T-helper 22 cell (primary cell): ENCODE results near the gene MAGI2.
"Not testable (repeated sequence)": the region's sequence is repeated elsewhere in the genome, so short reads cannot be mapped to it uniquely, and the experiment has no call there.

Source experiments
- DNase-seq: peaks from one replicate; pipeline ENCODE4 v3.0.0-alpha.2; 2020; ENCODE audit warnings: low read depth

The MAGI2 gene

DNA sequence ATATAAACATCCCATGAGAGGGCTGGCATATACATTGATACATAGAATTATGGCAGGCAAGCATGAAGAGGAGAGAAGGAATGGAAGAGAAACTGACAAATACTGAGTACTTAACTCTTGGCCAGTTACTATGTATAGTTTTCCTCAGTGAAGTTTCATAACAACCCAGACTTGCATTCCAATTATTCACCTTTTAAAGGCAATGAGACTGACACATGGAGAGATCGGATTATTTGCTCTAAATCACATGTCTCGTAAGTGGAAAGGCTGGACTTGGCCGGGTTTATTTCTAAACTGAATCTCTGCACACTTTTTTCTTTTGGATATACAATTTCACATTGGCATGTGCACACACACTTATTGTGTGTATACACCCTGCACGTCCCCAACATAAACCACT is 1106.6 kb downstream of the MAGI2 start:
- no peak for DNase-seq

DNA sequence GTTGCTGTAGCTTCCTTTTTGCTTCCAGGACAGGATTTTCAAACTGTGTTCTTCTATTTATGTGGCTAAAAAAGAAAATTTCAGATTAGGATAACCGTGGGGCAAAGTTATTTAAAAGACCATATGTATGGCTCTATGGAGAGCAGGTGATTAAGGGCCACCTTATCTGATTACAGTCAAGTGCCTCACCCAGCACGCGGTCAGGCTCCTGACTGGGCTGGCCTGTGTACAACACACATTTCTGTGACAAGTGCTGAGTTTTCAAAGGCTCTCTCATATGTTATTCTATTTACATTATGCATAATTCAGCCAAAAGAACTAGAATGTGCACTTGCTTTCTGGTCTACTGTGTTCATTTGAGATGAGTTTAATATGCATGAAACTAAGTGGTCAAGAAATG is 1107.5 kb downstream of the MAGI2 start:
- DNase-seq, result no peak

- DNase-seq, result no peak
These were observed 1108.1 kb downstream of the MAGI2 start for GRCh38 chr7:78345293-78345911.

DNA sequence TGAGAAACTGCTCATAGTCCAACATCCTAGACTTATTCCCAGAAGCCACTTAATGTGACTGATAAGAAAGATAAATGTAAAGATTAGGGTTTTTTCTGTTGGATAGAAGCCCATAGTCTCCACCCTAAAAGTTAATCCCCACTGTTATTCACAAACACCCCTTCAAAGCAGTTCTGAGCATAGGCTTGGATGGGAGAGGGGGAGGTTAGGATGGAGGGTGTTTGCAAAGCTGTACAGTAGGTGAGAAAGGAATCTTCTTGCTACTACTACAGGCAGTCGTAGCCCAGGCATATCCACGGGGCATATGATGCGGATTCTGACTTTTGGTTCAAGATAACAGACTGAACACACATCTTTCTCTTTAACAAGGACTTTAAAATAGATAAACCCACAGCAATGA is 1119.0 kb downstream of the MAGI2 start:
- DNase-seq, result no peak

DNA sequence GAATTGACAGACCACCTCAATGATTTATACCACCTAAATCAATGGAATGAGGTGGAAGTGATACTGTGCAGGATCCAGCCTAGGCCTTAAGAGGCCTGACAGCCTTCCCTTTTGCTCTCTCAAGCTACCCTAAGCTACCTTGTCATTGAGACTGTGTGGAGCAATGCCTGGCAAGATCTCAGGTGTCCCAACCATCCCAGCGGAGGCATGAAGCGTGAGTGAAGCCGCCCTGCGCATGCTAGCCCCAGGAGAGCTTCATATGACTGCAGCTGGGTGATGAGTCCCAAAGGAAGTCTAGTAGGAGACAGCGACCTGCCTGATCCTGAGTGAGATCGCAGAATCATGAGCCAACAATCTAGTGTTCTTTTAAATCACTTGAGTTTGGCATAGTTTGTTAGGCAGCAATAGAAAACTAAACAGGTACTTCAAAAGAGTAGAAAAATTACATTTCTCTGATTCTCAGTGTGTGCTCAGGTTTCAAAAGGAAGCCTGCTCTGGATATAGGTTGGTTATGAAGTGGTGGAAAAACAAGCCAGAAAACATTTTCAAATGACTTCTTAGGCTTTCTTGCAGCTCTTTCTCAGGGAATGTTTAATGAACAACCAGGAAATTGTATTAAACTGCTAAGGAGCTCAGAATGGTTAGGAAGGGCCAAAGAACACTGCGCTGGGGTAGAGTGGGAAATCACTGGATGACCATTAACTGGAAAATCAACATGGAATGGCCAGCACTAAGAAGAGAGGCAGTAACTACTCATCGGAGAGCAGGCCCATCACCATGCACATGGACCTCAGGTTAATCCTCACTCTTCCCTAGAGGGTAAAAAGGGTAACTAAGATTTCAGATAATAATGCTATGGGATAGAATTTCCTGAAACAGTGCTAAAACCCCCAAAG is 1119.7 kb downstream of the MAGI2 start:
- no peak for DNase-seq

GRCh38 chr7:78329001-78329655 is 1124.3 kb downstream of the MAGI2 start:
- DNase-seq, result no peak

- no peak for DNase-seq
These were observed 1125.7 kb downstream of the MAGI2 start for GRCh38 chr7:78327718-78328117.

DNA sequence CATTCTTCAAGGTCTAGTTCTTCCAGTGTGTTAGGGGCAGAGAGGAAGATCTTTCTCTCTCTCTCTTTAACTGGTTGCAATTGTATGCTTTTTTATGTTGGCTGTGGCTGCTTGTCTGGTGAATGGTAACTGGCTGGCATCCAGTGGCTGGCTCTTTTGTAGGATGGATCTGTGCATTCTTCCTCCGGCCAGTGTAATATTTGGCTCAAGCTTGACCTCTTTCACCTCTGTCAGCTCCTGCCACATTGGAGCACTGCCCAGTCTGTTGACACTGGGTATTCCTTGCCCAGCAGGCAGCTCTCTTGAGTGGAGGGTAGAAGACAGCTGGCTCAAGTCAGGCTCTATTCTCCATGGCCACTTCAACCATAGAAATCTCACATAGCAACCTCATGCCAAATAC is 1126.6 kb downstream of the MAGI2 start:
- no peak for DNase-seq

- no peak for DNase-seq
These were observed 1127.3 kb downstream of the MAGI2 start for GRCh38 chr7:78326189-78326588.

DNA sequence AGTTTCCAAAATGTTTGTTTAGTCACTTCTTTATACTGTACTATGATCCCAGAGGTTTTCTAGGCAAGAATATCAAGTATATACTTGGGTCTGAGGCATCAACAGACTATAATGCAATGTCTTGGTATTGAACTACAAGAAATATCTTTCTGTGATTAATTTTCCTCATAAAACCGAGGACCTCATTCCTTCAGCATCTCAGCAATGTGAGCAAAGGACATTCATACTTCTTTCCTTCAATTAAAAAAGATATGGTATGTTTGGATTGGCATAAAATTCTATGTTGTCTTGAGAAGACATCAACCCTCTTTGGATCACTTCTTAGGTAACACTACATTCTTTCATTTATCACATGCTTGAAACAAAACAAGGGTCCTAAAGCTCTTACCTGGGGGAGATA is 1130.3 kb downstream of the MAGI2 start:
- no peak for DNase-seq

DNA sequence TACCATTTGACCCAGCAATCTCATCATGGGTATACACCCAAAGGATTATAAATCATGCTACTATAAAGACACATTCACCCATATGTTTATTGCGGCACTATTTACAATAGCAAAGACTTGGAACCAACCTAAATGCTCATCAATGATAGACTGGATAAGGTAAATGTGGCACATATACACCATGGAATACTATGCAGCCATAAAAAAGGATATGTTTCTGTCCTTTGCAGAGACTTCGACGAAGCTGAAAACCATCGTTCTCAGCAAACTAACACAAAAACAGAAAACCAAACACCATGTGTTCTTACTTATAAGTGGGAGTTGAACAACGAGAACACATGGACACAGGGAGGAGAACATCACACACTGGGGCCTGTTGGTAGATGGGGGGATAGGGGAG is 1131.2 kb downstream of the MAGI2 start:
- DNase-seq, result not testable (repeated sequence)

GRCh38 chr7:78317371-78317770 is 1136.1 kb downstream of the MAGI2 start:
- DNase-seq, result no peak

- DNase-seq, result no peak
These were observed 1137.4 kb downstream of the MAGI2 start for GRCh38 chr7:78316110-78316509.

DNA sequence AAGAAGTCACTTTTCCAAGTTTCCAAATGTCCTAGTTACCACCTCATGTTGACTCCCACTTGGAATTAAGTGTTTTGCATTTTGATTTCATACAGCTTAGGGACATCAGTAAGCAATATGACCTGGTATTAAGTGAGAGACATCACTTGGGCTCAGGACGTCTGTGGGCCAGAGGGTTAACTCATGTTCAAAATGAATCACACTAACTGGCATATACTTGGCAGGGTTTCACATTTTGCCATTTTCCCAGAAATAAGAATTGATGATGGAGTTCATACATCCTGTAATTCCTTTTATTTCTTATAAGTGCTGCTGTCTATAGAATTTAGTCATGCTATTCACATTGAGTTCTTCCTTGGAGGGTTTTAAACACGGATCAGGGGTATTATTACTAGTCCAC is 1138.3 kb downstream of the MAGI2 start:
- no peak for DNase-seq

- no peak for DNase-seq
These were observed 1142.3 kb downstream of the MAGI2 start for GRCh38 chr7:78311181-78311580.

DNA sequence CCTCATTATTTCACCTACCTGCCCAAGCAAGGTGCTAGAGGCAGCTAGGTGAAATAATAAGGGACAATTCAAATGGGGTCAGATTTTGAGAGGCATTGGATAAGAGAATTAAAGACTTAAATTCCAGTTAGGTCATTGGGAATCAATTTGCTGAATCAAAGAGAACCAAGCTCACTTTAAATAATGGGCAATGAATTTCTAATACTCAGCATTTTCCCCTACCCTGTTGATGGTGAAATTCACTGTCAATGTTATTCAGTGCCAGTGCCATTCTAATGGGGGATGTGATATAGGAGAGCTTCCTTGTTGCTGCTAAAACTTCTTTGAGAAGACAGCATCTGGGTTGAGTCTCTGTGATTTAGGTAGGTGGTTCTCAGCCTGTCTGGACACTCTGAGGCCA is 1145.6 kb downstream of the MAGI2 start:
- no peak for DNase-seq

DNA sequence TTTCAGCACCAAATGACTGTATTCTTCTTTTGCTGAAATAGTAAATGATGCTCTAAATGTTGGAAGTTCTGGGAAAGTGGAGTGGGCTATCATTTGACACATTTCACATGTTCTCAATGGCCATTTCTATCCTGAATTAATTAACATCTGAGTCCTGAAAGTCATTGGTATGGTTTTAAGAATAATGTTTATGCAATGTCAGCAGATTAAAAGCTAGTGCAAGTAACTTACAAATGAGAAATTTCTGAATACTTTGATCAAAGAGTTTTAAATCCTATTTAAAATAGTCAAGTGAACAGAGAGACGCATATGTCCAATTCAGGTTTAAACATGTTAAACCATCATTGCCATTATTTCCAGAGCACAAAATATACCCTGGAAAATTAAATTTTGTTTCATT is 1146.8 kb downstream of the MAGI2 start:
- DNase-seq, result no peak

GRCh38 chr7:78301407-78301806 is 1152.1 kb downstream of the MAGI2 start:
- DNase-seq, result no peak

DNA sequence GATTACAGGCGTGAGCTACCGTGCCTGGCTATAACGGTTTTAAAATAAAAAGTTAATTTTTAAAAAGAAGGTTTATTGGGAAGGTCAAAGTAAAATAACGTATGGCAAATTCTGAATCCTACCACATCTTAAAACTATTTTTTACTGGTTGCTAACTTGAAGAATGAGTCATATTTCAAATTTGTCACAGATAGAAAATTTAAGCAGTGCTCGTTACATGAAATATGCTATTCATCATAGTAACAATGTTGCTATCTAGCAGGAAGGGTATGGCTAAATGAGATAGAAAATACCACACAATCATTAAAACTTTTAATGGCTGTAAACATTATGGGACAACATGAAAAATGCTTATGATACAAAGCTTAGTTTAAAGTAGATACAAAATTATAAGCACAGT is 1154.4 kb downstream of the MAGI2 start:
- no peak for DNase-seq

DNA sequence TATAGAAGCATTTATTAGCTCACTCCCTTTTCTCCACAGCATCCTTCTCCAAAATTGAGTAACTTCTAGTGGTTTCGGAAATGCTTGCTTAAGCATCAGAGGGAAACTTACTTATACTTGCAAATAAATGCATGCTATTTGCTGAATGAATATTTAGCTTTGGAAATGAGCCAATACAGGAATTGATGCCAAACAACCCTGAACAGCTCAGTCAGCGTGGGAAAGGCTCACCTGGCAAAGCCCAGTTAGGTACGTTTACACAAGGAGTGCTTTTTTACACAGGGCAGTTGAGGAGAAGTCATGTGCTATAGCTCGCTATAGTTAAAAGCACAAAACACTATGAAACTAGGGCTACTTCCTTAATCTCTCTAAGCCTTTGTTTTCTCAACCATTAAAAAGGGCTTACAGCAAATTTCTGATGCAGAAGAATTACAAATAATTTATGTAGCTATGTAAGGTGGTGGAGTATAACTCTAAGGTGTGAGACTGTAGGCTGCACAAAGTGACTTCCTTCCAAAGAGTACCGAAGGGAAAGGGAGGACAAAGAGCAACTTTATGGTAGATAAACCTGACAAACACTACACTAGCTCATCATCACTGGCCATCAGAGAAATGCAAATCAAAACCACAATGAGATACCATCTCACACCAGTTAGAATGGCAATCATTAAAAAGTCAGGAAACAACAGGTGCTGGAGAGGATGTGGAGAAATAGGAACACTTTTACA is 1156.7 kb downstream of the MAGI2 start:
- no peak for DNase-seq

DNA sequence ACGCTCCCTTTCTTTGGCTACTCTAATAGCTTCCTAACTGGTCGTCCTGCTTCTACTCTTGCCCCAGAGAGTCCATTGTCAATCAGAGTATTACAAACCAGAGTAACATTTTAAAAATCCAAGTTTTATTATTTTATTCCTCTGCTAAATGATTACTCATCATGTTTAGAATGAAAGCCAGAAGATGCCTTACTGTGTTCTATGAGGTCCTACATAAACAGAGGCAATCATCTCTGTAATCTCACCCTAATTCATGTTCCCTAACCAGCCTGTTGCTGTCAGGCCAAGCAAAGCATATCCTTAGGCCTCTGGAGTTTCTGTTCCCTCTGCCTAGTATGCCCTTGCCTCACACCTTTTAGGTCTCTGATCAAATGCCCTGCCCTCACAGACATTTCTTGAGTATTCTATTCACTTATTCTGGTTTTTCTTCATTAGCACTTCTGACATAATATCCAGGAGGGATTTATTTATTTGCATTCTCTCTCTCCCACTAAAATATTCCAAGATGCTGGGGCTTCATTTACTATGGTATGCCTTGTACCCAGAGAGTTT is 1157.3 kb downstream of the MAGI2 start:
- no peak for DNase-seq

- not testable (repeated sequence) for DNase-seq
These were observed 1164.0 kb downstream of the MAGI2 start for GRCh38 chr7:78289471-78289870.
